Measurements from ENCODE around the gene TMEM131.
"Not testable (repeated sequence)": the region's sequence is repeated elsewhere in the genome, so short reads cannot be mapped to it uniquely, and the experiment has no call there.

TMEM131 gene

DNA sequence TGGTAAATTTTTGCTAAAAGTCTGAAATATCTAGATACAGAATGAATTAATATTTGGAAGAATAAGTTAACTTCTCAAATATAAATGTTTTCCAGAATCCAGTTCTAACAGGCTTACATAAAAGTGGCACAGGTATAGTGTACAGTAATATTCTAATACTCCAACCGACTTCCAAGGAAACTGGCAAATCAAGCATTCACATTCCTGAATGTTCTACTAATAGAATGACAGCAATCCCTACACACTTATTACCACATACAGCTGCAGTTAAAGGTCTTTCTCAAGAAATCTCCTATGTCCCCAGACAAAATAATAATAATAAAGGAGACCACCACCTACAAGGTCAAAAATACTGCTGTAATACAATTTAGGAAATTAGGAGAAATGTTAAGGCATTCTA is 31.9 kb downstream of the TMEM131 start:
- Histone ChIP-seq H3K27ac (no peak overlapping the region), H3K4me3 (ENCODE audit: low read depth, low read length) (no peak overlapping the region), H3K9me3 (ENCODE audit: severe bottlenecking) (no peaks in the 10 kb centered on the region), H3K27me3 (ENCODE audit: insufficient read depth, low read depth, severe bottlenecking) (no peaks in the 10 kb centered on the region), H3K36me3 (no peaks in the 10 kb centered on the region)
- no peak for DNase-seq
- TF ChIP-seq, protein P1, sequence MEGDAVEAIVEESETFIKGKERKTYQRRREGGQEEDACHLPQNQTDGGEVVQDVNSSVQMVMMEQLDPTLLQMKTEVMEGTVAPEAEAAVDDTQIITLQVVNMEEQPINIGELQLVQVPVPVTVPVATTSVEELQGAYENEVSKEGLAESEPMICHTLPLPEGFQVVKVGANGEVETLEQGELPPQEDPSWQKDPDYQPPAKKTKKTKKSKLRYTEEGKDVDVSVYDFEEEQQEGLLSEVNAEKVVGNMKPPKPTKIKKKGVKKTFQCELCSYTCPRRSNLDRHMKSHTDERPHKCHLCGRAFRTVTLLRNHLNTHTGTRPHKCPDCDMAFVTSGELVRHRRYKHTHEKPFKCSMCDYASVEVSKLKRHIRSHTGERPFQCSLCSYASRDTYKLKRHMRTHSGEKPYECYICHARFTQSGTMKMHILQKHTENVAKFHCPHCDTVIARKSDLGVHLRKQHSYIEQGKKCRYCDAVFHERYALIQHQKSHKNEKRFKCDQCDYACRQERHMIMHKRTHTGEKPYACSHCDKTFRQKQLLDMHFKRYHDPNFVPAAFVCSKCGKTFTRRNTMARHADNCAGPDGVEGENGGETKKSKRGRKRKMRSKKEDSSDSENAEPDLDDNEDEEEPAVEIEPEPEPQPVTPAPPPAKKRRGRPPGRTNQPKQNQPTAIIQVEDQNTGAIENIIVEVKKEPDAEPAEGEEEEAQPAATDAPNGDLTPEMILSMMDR (IDR thresholded peaks at IDR 0.05; ENCODE audit: low read depth, low read length) = no peak

DNA sequence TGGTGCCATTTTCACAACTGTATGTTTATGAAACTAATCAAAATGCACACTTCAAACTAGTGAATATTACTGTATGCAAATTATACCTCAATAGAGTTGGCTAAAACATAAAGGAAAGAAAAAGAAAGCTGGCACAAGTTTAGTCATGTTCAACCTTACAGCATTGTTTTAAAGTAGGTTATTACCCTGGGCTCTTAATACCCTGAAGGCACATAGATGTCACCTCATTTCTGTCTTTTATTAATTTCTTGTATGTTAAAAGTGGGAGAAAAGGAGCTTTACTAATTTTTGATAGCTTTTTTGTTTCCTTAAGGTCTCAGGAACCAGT is 32.7 kb downstream of the TMEM131 start:
- Histone ChIP-seq H3K36me3 (no peaks in the 10 kb centered on the region), H3K27me3 (ENCODE audit: insufficient read depth, low read depth, severe bottlenecking) (no peaks in the 10 kb centered on the region), H3K27ac (no peak overlapping the region), H3K9me3 (ENCODE audit: severe bottlenecking) (no peaks in the 10 kb centered on the region), H3K4me3 (ENCODE audit: low read depth, low read length) (no peak overlapping the region)
- no peak for DNase-seq
- TF ChIP-seq, protein P1 (IDR thresholded peaks at IDR 0.05; ENCODE audit: low read depth, low read length) = no peak

DNA sequence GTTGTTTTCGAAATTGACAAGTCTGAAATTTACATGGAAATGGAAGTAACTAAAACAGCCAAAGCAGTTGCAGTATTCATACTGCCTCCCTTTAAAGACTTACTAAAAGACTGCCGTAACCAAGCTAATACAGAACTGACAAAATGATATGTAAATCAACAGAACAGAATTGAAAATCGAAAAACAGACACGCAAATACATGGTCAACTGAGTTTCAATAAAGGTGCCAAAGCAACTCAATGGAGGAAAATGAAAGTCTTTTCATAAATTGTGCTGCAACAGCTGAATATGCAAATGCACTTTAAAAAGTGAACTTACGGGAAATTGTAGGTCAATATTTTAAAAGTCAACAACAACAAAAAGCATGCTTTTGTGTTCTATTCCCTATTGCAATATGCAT is 34.2 kb downstream of the TMEM131 start:
- H3K27me3 ChIP-seq (ENCODE audit: insufficient read depth, low read depth, severe bottlenecking) = no peaks in the 10 kb centered on the region
- no peaks in the 10 kb centered on the region for H3K36me3 ChIP-seq
- TF ChIP-seq, protein P1 (IDR thresholded peaks at IDR 0.05; ENCODE audit: low read depth, low read length) = no peak
- H3K4me3 ChIP-seq (ENCODE audit: low read depth, low read length) = no peak overlapping the region
- DNase-seq = no peak
- no peaks in the 10 kb centered on the region for H3K9me3 ChIP-seq (ENCODE audit: severe bottlenecking)
- no peak overlapping the region for H3K27ac ChIP-seq

DNA sequence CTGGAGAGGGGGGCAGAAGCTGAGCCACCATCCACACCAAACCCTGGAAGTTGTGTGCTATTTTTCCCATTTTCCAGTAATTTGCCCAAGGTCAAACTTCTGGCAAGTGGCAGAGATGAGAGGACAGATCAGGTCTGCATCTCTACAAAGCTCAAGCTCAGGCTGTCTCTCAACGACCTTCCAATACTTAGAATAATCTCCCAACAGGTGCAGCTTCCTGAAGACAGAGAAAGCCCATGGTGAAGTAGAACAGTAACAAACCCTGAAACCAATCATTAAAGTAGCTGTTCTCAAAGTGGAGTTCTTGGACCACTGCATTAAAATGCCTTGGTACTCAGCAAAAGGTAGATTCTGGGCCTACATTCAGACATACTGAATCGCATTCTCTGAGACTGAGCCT is 37.6 kb downstream of the TMEM131 start:
- TF ChIP-seq, protein P1 (IDR thresholded peaks at IDR 0.05; ENCODE audit: low read depth, low read length) = no peak
- H3K36me3 ChIP-seq = no peaks in the 10 kb centered on the region
- no peaks in the 10 kb centered on the region for H3K27me3 ChIP-seq (ENCODE audit: insufficient read depth, low read depth, severe bottlenecking)
- H3K9me3 ChIP-seq (ENCODE audit: severe bottlenecking) = no peaks in the 10 kb centered on the region
- DNase-seq = no peak
- no peak overlapping the region for H3K4me3 ChIP-seq (ENCODE audit: low read depth, low read length)
- H3K27ac ChIP-seq = no peak overlapping the region

DNA sequence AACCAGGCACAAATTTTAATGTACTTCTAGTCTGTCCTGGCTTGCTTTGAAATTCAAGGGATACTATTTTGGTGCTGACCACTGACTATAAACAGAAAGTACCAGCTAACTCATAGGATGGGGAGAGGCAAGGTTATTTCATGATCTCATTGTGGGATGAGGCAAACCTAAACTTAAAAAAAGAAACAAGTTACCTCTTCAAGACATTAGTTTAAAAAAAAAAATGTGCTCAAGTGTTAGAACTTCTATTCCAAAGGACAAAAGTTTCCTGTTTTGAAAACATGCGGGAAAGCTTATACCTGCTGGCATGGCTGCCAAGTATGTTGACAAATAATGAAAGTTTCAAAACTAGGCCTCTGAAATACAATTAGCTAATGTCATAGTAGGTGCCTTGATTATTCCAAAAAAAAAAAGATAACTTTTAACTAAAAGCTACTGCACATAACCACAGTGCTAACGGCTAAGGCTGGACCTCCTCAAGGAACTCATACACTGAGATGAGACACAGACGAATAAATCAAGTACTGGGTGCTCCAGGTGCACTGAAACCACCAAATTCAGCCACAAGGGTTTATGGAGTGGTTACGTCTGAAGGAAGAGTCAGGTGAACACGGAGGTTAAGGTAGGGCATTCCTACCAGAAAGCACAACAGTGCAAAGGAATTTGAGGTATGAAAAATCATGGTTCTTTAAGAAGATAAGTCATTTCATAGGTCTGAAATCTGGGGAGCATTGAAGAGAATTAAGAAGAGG is 38.1 kb downstream of the TMEM131 start:
- Histone ChIP-seq H3K36me3 (no peaks in the 10 kb centered on the region), H3K27ac (no peak overlapping the region), H3K4me3 (ENCODE audit: low read depth, low read length) (no peak overlapping the region), H3K27me3 (ENCODE audit: insufficient read depth, low read depth, severe bottlenecking) (no peaks in the 10 kb centered on the region), H3K9me3 (ENCODE audit: severe bottlenecking) (no peaks in the 10 kb centered on the region)
- no peak for DNase-seq
- TF ChIP-seq, protein P1 (IDR thresholded peaks at IDR 0.05; ENCODE audit: low read depth, low read length) = no peak

DNA sequence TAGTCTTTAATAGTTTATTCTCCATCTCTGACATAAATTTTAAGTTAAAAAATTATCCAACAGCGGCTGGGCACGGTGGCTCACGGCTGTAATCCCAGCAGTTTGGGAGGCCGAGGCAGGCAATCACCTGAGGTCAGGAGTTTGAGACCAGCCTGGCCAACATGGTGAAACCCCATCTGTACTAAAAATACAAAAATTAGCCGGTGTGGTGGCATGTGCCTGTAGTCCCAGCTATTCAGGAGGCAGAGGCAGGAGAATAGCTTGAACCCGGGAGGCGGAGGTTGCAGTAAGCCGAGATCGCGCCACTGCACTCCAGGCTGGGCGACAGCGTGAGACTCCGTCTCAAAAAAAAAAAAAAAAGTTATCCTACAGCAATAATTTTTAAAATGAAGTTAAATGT is 39.0 kb downstream of the TMEM131 start:
- H3K27me3 ChIP-seq (ENCODE audit: insufficient read depth, low read depth, severe bottlenecking); H3K9me3 ChIP-seq (ENCODE audit: severe bottlenecking); H3K27ac ChIP-seq; H3K36me3 ChIP-seq; H3K4me3 ChIP-seq (ENCODE audit: low read depth, low read length); DNase-seq: not testable (repeated sequence)
